Naive thymus-derived CD8-positive, alpha-beta T cell (primary cell): Measurements from ENCODE around the gene TBC1D8. TPM values are rescaled to one million over a fixed set of nuclear protein-coding genes. Genes with fewer than 3 reads are reported as not detected.
A peak's percentile ranks its signal among the peaks of the same experiment; 100 is the strongest.

Experiments
- ATAC-seq, 2 donors: fragments of 150-1000 bp; cut with Tn5 transposase in 1 of 2; sonication (Bioruptor Pico), chemical (Tn5 transposase) in 1 of 2; 1 replicate in 1 of 2; 2 replicates in 1 of 2; pipeline ENCODE4 v1.10.0; 2021; ENCODE audit warnings: mild to moderate bottlenecking in 2 of 2, moderate library complexity in 2 of 2
- POLR2A ChIA-PET: fragments of 350-600 bp; sonication (Branson Sonifier 250); formaldehyde crosslinking; loops from one replicate; lab custom pipeline; 2021; ENCODE audit warnings: antibody characterized with exemption; lab: Charles Lee
- DNase-seq, 10 donors: peaks; one replicate each; pipeline versions ENCODE4 v3.0.0 to v3.0.0-alpha.2; 2020 to 2022
- H3K27ac Mint-ChIP-seq, 10 donors: one replicate each; pipeline ENCODE4 v1.8.0; 2020 to 2022; ENCODE audit warnings: mild to moderate bottlenecking in 10 of 10, mixed read lengths in 10 of 10, moderate library complexity in 4 of 10, inconsistent platforms in 1 of 10
- H3K27me3 Mint-ChIP-seq, 5 donors: one replicate each; pipeline ENCODE4 v1.8.0; 2021 to 2022; ENCODE audit warnings: mixed read lengths in 5 of 5
- H3K36me3 Mint-ChIP-seq, 3 donors: one replicate each; pipeline ENCODE4 v1.8.0; 2020 to 2022; ENCODE audit warnings: mixed read lengths in 3 of 3, mild to moderate bottlenecking in 2 of 3, inconsistent platforms in 1 of 3
- H3K4me1 Mint-ChIP-seq, 4 donors: one replicate each; pipeline ENCODE4 v1.8.0; 2021 to 2022; ENCODE audit warnings: mixed read lengths in 4 of 4
- H3K4me3 Mint-ChIP-seq, 10 donors: one replicate each; pipeline ENCODE4 v1.8.0; 2020 to 2022; ENCODE audit warnings: mild to moderate bottlenecking in 10 of 10, mixed read lengths in 10 of 10, moderate library complexity in 6 of 10, inconsistent platforms in 1 of 10
- H3K9me3 Mint-ChIP-seq, 9 donors: one replicate each; pipeline ENCODE4 v1.8.0; 2020 to 2022; ENCODE audit warnings: mixed read lengths in 9 of 9, mild to moderate bottlenecking in 3 of 9, inconsistent platforms in 1 of 9, moderate library complexity in 1 of 9
- polyA plus RNA-seq, 3 donors: library from polyadenylated mRNA; unstranded; fragments of 300-500 nt; fragmentation: Illumina TruSeq; gene quantifications; one replicate each; pipeline ENCODE4 v1.2.3, GENCODE V29; 2021
- total RNA-seq, 8 experiments: library from RNA in 2 of 8; stranded (reverse) in 2 of 8; gene quantifications; one replicate each; pipeline ENCODE4 v1.2.3 and lab custom pipeline; 2021 to 2026

The TBC1D8 gene
- total and polyA plus RNA-seq, 5 experiments from 2014 or later = 0.20 to 2.6 (median 0.66) TPM

- H3K4me1 Mint-ChIP-seq = peaks cover 27 to 56% (median 49%) of the 10 kb centered on the region in 4 donors
- peak overlapping the region; percentile 74 to 99 (median 98) for H3K27ac Mint-ChIP-seq
Observed at GRCh38 chr2:101002562-101003277, 148.5 kb downstream of the TBC1D8 start.

GRCh38 chr2:101001691-101002561, 149.3 kb downstream of the TBC1D8 start, which contains the start of gene RPL31:
Gene RPL31 (plus strand): TSS chr2:101002289. CDS start chr2:101002702, 413 bp downstream.
- peak; percentile 88 to 98 (median 94) for DNase-seq
- ATAC-seq = peak; percentile 93 to 94
- H3K4me1 Mint-ChIP-seq = peaks cover 27 to 53% (median 47%) of the 10 kb centered on the region in 4 donors
- POLR2A ChIA-PET = interaction anchor here (0.6 to 2.6 kb wide), 13 partner anchors 11 to 727 kb away, joined by 3 to 28 read pairs (median 4); partner anchors contain the start of genes CNOT11, PDCL3 and RNF149
- no peaks in the 10 kb centered on the region for H3K27me3 Mint-ChIP-seq
- peak within 1 kb of the TSS; percentile 74 to 99 (median 98) for H3K27ac Mint-ChIP-seq
- H3K4me3 Mint-ChIP-seq = peak within 1 kb of the TSS; percentile 82 to 97 (median 94)
- H3K36me3 Mint-ChIP-seq = peaks cover 0 to 46% (median 32%) of the 10 kb centered on the region in 3 donors
- H3K9me3 Mint-ChIP-seq = no peaks in the 10 kb centered on the region

More at GRCh38 chr2:101002562-101003277, 148.5 kb downstream of the TBC1D8 start:
- Mint-ChIP-seq H3K4me3 (peak overlapping the region; percentile 82 to 97 (median 94)), H3K27me3 (no peaks in the 10 kb centered on the region), H3K9me3 (no peaks in the 10 kb centered on the region), H3K36me3 (peaks cover 0 to 51% (median 33%) of the 10 kb centered on the region in 3 donors)
- ATAC-seq (peak in 1 of 2 donors; percentile 51), DNase-seq (no peak)
- POLR2A ChIA-PET = interaction anchor here (0.9 to 2.6 kb wide), 9 partner anchors 10 to 586 kb away, joined by 3 to 28 read pairs (median 5); partner anchors contain the start of genes CNOT11 and PDCL3

- no peaks in the 10 kb centered on the region for H3K9me3 Mint-ChIP-seq
- POLR2A ChIA-PET = no interaction called here
- peak overlapping the region in 5 of 10 donors; percentile 49 to 85 (median 66) for H3K27ac Mint-ChIP-seq
- H3K36me3 Mint-ChIP-seq = peaks cover 0 to 36% (median 22%) of the 10 kb centered on the region in 3 donors
- no peak for ATAC-seq
- H3K4me3 Mint-ChIP-seq = peak overlapping the region in 4 of 10 donors; percentile 22 to 45 (median 38)
- H3K4me1 Mint-ChIP-seq = peaks cover 26 to 37% (median 32%) of the 10 kb centered on the region in 4 donors
- DNase-seq = no peak
- H3K27me3 Mint-ChIP-seq = no peaks in the 10 kb centered on the region
Observed at GRCh38 chr2:100999995-101000394, 151.2 kb downstream of the TBC1D8 start.

- POLR2A ChIA-PET = no interaction called here
- ATAC-seq (no peak), DNase-seq (no peak)
- Mint-ChIP-seq H3K9me3 (no peaks in the 10 kb centered on the region), H3K36me3 (peaks cover 0 to 27% (median 5%) of the 10 kb centered on the region in 3 donors), H3K4me1 (peaks cover 9 to 19% (median 14%) of the 10 kb centered on the region in 4 donors), H3K4me3 (no peak overlapping the region), H3K27ac (no peak overlapping the region), H3K27me3 (no peaks in the 10 kb centered on the region)
Observed at GRCh38 chr2:100998235-100998573, 153.0 kb downstream of the TBC1D8 start.

GRCh38 chr2:100997509-100998234, 153.5 kb downstream of the TBC1D8 start:
- ATAC-seq (no peak), DNase-seq (no peak)
- Mint-ChIP-seq H3K27ac (no peak overlapping the region), H3K27me3 (no peaks in the 10 kb centered on the region), H3K4me3 (no peak overlapping the region), H3K9me3 (no peaks in the 10 kb centered on the region), H3K4me1 (peaks cover 5 to 14% (median 10%) of the 10 kb centered on the region in 4 donors), H3K36me3 (peaks cover 0 to 22% (median 0%) of the 10 kb centered on the region in 3 donors)
- POLR2A ChIA-PET = no interaction called here

- no peaks in the 10 kb centered on the region for H3K27me3 Mint-ChIP-seq
- peaks cover 0 to 20% (median 0%) of the 10 kb centered on the region in 3 donors for H3K36me3 Mint-ChIP-seq
- no peak for DNase-seq
- no peak overlapping the region for H3K4me3 Mint-ChIP-seq
- no peak for ATAC-seq
- POLR2A ChIA-PET = no interaction called here
- H3K9me3 Mint-ChIP-seq = no peaks in the 10 kb centered on the region
- peaks cover 0 to 6% (median 3%) of the 10 kb centered on the region in 4 donors for H3K4me1 Mint-ChIP-seq
- H3K27ac Mint-ChIP-seq = peak overlapping the region in 2 of 10 donors; percentile 49 to 75
Observed at GRCh38 chr2:100995309-100996075, 155.7 kb downstream of the TBC1D8 start.

- peaks cover 2 to 6% (median 4%) of the 10 kb centered on the region in 4 donors for H3K4me1 Mint-ChIP-seq
- H3K9me3 Mint-ChIP-seq = no peaks in the 10 kb centered on the region
- no peak for DNase-seq
- no peak overlapping the region for H3K27ac Mint-ChIP-seq
- POLR2A ChIA-PET = interaction anchor here (0.7 kb wide), 2 partner anchors 387 to 1177 kb away, joined by 3 read pairs; no protein-coding TSS in a partner anchor
- no peaks in the 10 kb centered on the region for H3K27me3 Mint-ChIP-seq
- no peak for ATAC-seq
- H3K36me3 Mint-ChIP-seq = peaks cover 0 to 23% (median 0%) of the 10 kb centered on the region in 3 donors
- H3K4me3 Mint-ChIP-seq = no peak overlapping the region
Observed at GRCh38 chr2:100993294-100993693, 157.9 kb downstream of the TBC1D8 start.

GRCh38 chr2:100992262-100992661, 158.9 kb downstream of the TBC1D8 start:
- Mint-ChIP-seq H3K4me3 (no peak overlapping the region), H3K9me3 (no peaks in the 10 kb centered on the region), H3K27ac (peak overlapping the region in 3 of 10 donors; percentile 15 to 31 (median 23)), H3K27me3 (no peaks in the 10 kb centered on the region), H3K36me3 (peaks cover 0 to 23% (median 0%) of the 10 kb centered on the region in 3 donors), H3K4me1 (peaks cover 2 to 6% (median 4%) of the 10 kb centered on the region in 4 donors)
- POLR2A ChIA-PET = no interaction called here
- ATAC-seq (no peak), DNase-seq (no peak)

- no peak overlapping the region for H3K27ac Mint-ChIP-seq
- H3K4me1 Mint-ChIP-seq = peaks cover 2 to 6% (median 4%) of the 10 kb centered on the region in 4 donors
- no peaks in the 10 kb centered on the region for H3K9me3 Mint-ChIP-seq
- no peaks in the 10 kb centered on the region for H3K27me3 Mint-ChIP-seq
- DNase-seq (no peak), ATAC-seq (no peak)
- POLR2A ChIA-PET = no interaction called here
- no peak overlapping the region for H3K4me3 Mint-ChIP-seq
- peaks cover 0 to 21% (median 0%) of the 10 kb centered on the region in 3 donors for H3K36me3 Mint-ChIP-seq
Observed at GRCh38 chr2:100991404-100991773, 159.8 kb downstream of the TBC1D8 start.

- no peak overlapping the region for H3K4me3 Mint-ChIP-seq
- H3K27ac Mint-ChIP-seq = peak overlapping the region in 1 of 10 donors; percentile 29
- no peaks in the 10 kb centered on the region for H3K27me3 Mint-ChIP-seq
- peaks cover 0 to 25% (median 0%) of the 10 kb centered on the region in 3 donors for H3K36me3 Mint-ChIP-seq
- DNase-seq = no peak
- POLR2A ChIA-PET = interaction anchor here (1.3 kb wide), 1 partner anchor 11 kb away, joined by 5 read pairs; the partner anchor contains the start of gene RPL31
- no peaks in the 10 kb centered on the region for H3K9me3 Mint-ChIP-seq
- H3K4me1 Mint-ChIP-seq = peaks cover 2 to 6% (median 4%) of the 10 kb centered on the region in 4 donors
- ATAC-seq = no peak
Observed at GRCh38 chr2:100990650-100991403, 160.4 kb downstream of the TBC1D8 start.
